22Rv1 (cell line): Measurements from ENCODE around the gene TNRC6B.
"Not testable (repeated sequence)": the region's sequence is repeated elsewhere in the genome, so short reads cannot be mapped to it uniquely, and the experiment has no call there.

Experiments
- H3K27ac ChIP-seq: fragments of 450-650 bp; 2 replicates; pipeline ENCODE4 v1.5.1; 2017
- ZFX ChIP-seq: fragments of 450-650 bp; IDR thresholded peaks from 2 replicates; pipeline ENCODE4 v1.6.1; 2017; ENCODE audit warnings: antibody characterized with exemption, borderline replicate concordance
- TF ChIP-seq, protein P1 (sequence below): fragments of 450-650 bp; IDR thresholded peaks from 2 replicates; pipeline ENCODE4 v1.5.1; 2017; ENCODE audit warnings: mild to moderate bottlenecking

The TNRC6B gene

DNA sequence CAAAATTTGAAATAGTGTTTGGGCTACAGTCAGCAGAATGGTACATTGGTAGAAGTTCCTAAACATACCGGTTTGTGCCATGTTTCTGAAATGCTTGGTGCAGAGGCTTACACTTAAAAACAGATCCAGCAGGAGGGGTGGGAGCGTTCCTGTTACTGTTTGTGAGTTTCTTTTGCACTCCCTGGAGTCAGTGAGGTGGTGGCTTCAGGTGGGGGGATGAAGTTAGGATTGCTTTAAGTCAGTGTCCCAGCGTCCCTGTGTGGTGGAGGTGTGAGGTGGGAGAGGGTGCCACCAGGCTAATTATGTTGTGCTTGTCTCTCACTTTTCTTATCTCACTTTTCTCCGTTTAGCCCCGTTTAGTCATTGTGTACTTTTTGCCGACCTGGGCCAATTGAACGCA is 9.7 kb downstream of the TNRC6B start:
- H3K27ac ChIP-seq = no peak overlapping the region
- no peak for TF ChIP-seq ZFX
- TF ChIP-seq, protein P1, sequence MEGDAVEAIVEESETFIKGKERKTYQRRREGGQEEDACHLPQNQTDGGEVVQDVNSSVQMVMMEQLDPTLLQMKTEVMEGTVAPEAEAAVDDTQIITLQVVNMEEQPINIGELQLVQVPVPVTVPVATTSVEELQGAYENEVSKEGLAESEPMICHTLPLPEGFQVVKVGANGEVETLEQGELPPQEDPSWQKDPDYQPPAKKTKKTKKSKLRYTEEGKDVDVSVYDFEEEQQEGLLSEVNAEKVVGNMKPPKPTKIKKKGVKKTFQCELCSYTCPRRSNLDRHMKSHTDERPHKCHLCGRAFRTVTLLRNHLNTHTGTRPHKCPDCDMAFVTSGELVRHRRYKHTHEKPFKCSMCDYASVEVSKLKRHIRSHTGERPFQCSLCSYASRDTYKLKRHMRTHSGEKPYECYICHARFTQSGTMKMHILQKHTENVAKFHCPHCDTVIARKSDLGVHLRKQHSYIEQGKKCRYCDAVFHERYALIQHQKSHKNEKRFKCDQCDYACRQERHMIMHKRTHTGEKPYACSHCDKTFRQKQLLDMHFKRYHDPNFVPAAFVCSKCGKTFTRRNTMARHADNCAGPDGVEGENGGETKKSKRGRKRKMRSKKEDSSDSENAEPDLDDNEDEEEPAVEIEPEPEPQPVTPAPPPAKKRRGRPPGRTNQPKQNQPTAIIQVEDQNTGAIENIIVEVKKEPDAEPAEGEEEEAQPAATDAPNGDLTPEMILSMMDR = no peak

DNA sequence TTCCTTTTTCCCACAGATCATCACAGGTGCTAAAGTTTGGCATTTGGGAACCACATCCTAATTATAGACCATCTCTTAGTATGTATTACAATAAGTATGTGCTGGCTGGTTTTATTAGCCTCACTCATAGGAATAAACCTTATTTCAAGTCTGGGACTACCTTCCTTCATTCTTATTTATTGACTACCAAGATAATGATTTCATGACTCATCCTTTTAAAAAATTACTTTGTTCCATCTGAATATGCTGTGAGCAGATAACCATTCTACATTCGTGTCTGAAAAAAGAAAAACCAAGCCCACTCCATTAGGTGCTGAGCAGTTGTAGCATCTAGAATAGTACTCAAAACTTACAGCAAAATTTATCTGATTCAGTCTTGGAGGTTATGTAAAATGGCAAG is 12.3 kb downstream of the TNRC6B start:
- TF ChIP-seq, protein P1 = no peak
- no peak for TF ChIP-seq ZFX
- H3K27ac ChIP-seq = no peak overlapping the region

- no peak for TF ChIP-seq ZFX
- TF ChIP-seq, protein P1 = no peak
- no peak overlapping the region for H3K27ac ChIP-seq
Measured at GRCh38 chr22:40190501-40190900, 12.8 kb downstream of the TNRC6B start.

- no peak overlapping the region for H3K27ac ChIP-seq
- TF ChIP-seq ZFX = no peak
- TF ChIP-seq, protein P1 = peak; percentile 55
Measured at GRCh38 chr22:40193429-40194421, 16.0 kb downstream of the TNRC6B start.

- no peak for TF ChIP-seq ZFX
- TF ChIP-seq, protein P1 = no peak
- H3K27ac ChIP-seq = no peak overlapping the region
Measured at GRCh38 chr22:40194656-40195055, 16.9 kb downstream of the TNRC6B start.

DNA sequence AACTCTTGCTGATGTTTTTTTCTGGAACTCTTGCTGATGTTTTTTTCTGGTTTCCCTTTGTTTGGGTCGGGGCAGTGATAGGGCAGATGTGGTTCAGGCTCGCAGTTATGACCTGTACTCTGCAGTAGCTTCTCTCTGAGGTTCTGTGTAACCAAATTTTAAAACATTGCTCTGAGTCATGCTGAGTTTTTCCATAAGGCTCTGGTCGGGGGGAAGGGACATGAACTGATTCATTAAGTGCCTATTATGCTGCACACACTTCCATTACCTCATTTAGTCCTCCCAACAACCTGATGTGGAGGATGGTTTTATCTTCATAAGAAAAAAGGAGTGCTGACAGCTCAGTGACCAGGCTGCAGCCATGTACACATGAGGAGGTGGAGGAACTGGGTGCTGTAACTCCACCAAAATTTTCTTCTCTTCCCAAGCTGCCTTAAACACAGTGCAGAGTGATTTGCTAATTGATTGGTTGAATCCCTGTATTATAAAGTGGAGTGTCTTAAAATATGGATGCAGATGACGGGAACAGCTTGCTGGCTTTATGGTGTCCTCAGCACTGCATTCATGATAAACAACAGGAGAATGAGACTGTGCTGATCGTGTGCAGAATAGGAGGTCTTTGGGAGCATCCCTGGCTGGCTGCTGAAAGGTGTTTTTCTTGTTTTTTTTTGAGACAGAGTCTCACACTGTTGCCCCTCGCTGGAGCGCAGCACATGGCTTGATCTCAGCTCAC is 19.1 kb downstream of the TNRC6B start:
- H3K27ac ChIP-seq = no peak overlapping the region
- TF ChIP-seq, protein P1 = no peak

DNA sequence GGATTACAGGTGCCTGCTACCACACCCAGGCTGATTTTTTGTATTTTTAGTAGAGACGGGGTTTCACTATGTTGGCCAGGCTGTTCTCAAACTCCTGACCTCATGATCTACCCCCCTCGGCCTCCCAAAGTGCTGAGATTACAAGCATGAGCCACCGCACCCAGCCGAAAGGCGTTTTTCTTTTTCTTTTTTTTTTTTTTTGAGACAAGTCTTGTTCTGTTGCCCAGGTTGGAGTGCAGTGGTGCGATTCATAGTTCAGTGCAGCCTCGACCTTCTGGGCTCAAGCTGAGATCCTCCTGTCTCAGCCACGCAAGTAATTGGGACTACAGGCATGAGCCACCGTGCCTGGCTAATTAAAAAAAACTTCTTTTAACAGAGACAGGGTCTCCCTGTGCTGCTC is 19.7 kb downstream of the TNRC6B start:
- not testable (repeated sequence) for H3K27ac ChIP-seq
